HG03159 (cell line): ENCODE data around the gene ARAP3.
"Not testable (repeated sequence)": the region's sequence is repeated elsewhere in the genome, so short reads cannot be mapped to it uniquely, and the experiment has no call there.

ENCODE experiments used
- ATAC-seq: cut with Tn5 transposase; IDR thresholded peaks from one replicate; pipeline ENCODE4 v1.9.1; 2021; ENCODE audit warnings: mild to moderate bottlenecking, moderate library complexity; ENCODE audit not compliant: unreplicated experiment

Gene ARAP3

GRCh38 chr5:141681695-141682641 is at the start of gene ARAP3:
Gene ARAP3 (minus strand): TSS chr5:141682230. CDS start chr5:141680486, 1,744 bp downstream.
- ATAC-seq = no peak

GRCh38 chr5:141729387-141730006 is 47.5 kb upstream of the ARAP3 start:
- ATAC-seq = no peak

- ATAC-seq = no peak
Measured at GRCh38 chr5:141725891-141726290, 43.9 kb upstream of the ARAP3 start.

DNA sequence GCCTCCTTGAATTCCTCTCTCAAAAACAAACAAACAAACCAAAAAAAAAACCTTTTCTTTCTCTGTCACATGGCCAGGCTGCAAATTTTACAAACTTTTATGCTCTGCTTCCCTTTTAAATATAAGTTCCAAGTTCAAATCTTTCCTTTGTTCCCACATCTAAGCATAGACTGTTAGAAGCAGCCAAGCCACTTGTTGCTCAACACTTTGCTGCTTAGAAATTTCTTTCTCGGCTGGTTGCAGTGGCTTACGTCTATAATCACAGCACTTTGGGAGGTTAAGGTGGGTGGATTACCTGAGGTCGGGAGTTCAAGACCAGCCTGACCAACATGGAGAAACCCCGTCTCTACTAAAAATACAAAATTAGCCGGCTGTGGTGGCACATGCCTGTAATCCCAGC is 43.1 kb upstream of the ARAP3 start:
- ATAC-seq = not testable (repeated sequence)

GRCh38 chr5:141722266-141722665 is 40.2 kb upstream of the ARAP3 start:
- no peak for ATAC-seq

GRCh38 chr5:141717043-141717442 is 35.0 kb upstream of the ARAP3 start:
- ATAC-seq = no peak

DNA sequence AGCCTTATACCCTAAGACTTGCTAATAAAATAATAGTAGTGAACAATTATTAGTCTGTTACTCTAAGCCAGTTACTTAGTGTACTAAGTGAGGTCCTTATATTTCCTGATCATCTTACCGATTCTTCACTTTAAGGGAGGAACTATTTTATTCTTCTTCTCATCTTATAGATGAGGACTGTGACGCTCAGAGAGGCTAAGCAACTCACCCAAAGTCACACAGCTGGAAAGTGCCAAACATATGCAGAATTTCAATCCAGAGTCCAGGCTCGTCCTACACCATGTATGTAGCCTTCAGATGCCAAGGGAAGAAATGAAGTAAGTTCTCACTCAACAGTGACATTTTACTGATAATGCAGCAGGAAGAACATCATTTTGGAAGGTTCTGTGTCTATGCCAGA is 34.4 kb upstream of the ARAP3 start:
- no peak for ATAC-seq

DNA sequence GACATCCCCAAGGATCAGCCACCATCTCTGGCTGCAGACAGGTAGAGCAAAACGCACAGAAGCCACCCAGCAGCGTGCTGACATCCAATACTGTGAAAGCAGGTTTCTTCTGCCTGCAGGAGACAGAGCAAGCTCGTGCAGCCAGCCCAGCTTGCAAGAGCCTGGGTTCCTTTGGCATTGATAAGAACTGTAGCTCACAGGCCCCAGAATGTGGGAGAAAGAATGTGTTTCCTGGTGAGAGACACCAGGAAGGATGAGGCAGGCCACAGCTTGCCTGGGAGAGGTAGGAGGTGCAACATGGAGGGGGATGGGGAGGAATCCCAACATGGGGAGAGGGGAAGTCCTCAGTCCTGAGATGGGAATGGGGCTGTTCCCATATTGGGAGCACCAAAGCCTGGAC is 34.0 kb upstream of the ARAP3 start:
- no peak for ATAC-seq

DNA sequence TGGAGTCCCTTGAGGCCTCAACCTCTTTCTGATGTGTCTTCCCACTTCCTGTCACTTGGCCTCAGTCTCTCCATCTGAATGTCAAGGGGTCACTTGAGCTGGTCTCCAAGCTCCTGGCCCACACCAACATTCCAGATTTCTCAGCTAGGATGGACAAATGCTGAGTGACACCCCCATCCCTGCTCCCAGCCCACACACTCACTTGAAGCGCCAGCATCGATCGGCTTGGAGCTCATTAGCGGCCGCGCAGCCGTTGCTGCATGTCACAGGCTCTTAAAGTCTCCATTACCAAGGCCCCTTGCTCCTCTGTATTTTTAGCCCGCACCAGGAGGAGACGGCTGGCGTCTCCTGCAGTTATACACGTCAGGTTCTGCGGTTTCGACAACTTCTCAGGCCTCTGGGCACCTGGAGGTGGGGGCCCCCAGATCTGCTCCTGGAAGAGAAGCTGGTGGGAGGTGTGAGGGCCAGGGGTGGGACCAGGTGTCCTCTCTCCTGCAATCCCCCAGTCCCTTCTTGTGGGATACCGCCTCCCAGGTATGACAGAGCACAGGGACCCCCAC is 33.4 kb upstream of the ARAP3 start:
- no peak for ATAC-seq

DNA sequence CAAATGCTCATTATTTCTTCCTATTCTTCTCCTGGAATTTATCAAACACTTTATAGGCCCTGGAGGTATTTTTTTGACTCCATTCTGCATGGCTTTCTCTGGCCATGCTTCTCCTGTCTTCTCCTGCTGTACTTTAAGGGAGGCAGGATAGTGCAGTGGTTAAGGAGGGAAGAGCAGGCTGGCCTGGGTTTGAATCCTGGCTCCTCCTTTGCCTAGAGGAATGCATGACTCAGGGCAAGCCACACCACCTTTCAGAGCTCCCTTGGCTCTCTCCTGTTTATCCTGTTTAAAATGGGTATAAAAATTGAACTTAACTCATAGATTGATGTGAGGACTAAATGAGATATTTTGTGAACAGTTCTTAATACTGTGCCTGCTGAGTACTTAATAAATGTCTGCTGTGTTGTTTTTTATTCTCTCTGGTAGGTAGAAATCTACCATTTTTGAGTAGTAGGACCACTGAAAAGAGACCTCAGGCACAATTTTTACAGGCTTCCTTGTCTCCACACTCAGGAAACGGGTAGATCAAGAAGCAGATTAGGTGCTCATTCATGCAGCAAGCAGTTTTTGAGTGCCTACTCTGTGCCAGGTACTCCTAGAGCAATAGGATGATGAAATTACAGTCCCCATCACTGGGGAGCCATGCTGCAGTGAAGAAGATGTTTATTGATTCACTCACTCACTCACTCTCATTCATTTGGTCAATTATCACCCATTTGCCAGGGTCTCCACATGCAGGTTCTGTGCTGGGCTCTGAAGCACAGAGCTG is 32.7 kb upstream of the ARAP3 start:
- no peak for ATAC-seq

DNA sequence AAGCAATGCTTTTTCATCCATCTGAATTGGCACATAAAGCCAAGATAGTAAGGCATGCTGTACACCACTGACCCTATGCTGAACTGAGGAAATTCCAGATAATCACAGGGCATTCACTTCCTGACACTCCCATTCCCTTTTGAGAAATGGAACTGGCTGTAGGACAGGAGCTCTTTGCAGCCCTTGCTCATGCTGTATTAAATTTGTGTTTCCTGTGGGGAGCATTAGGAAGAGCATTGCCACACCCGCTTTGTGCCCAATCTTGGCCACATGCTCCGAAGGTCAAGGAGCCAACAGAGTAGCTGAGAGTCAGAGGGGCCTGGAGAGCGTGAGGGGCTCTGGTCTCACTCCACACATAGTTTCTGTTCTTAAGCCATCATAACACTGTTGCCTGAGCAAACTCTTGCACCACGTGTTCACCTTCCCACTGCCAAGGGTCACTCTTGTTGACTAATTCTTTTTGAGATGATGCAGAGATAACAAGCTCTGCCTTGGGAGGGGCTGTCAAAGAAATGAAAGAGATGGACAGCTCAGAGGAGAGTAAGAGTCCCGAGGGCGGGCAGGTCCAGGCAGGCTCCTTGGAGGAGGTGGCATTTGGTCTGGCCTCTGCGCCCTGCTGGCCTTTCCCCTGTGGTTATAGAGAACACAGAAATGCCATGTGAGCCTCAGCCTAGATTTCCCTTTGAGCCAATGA is 31.7 kb upstream of the ARAP3 start:
- ATAC-seq = no peak

DNA sequence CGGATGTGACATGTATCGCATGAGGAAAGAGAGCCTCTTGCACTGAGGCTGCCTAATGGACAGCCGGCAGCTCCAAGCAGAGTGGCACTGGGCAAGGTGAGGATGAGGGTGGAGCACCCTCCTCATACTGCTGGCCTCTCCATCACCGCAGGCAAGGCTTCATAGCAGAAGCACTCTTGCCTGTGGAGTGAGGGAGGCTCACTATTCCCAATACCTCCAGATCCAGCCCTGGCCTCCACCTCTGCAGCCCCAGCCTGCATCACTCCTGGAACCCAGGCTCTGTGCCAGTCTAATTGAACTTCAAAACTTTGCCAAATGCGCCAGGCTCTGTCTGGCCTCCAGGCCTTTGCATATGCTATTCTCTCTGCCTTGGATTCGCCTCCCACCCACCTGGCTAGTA is 29.7 kb upstream of the ARAP3 start:
- ATAC-seq = no peak

DNA sequence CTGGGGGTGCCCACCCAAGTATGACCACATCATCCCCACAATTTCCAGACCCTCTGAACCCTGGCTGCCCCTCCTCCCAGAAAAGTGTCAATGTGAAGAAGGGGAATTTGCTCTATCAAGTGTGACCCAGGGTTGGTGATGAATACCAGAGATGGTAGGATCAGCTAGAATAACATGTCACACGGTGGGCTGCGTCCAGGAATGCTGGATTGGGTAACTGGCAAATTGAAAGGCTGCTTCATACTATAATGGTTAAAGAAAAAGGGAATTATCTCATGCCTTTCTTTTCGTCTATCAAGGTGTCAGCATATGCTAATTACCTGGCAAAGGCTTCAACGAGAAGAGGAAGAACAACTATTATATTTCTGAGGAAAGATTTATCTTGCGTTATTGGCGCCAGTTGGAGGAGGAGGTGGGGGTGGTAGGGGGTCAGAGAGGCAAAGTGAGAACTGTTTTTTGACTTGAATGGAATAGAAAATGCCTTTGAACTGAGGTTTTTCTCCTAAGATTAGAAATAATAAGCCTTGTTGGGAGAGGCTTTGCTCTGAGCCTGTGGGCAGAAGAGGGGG is 27.8 kb upstream of the ARAP3 start:
- no peak for ATAC-seq

- no peak for ATAC-seq
Measured at GRCh38 chr5:141708016-141708415, 26.0 kb upstream of the ARAP3 start.

- no peak for ATAC-seq
Measured at GRCh38 chr5:141707510-141707909, 25.5 kb upstream of the ARAP3 start.

- no peak for ATAC-seq
Measured at GRCh38 chr5:141706121-141706520, 24.1 kb upstream of the ARAP3 start.

GRCh38 chr5:141705469-141705868 is 23.4 kb upstream of the ARAP3 start:
- no peak for ATAC-seq

- ATAC-seq = no peak
Measured at GRCh38 chr5:141704782-141705297, 22.8 kb upstream of the ARAP3 start.

DNA sequence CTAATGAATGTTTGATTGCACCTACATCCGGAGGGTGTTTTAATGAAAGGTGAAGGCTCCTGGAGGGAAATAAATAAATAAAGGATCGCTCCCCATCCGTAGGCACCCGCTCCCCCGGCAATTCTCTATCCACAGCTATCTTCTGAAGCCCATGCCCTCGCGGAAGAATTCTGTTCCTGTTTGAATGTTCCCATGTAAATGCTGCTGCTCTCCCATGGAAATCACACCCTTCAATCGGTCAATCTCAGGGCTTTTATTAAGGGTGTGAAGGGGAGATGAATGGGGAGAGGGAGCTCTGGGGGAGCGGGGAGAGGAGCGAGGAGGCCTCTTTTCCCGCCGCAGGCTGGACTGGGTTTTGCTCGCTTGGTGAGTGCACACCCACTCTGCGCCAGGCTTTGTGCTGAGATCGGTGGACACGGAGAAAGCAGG is 21.1 kb upstream of the ARAP3 start:
- ATAC-seq = no peak
